Cardiac fibroblast (primary cell): ENCODE results near the gene STK10.

Source experiments
- DNase-seq, 2 donors: peaks; one replicate each; pipeline versions ENCODE4 v3.0.0 to v3.0.0-alpha.2; 2010; ENCODE audit warnings: low read depth in 2 of 2
- H3K4me3 ChIP-seq, 2 donors: replicated peaks in 1 of 2; 1 replicate in 1 of 2; 2 replicates in 1 of 2; pipeline ENCODE4 v1.5.1; 2011; ENCODE audit warnings: low read depth in 2 of 2, low read length in 2 of 2, mild to moderate bottlenecking in 2 of 2, moderate library complexity in 1 of 2
- TF ChIP-seq, protein P1 (sequence below): IDR thresholded peaks from one replicate; pipeline ENCODE4 v1.5.1; 2011; ENCODE audit warnings: low read depth, mild to moderate bottlenecking, low read length, inconsistent platforms

Gene STK10

DNA sequence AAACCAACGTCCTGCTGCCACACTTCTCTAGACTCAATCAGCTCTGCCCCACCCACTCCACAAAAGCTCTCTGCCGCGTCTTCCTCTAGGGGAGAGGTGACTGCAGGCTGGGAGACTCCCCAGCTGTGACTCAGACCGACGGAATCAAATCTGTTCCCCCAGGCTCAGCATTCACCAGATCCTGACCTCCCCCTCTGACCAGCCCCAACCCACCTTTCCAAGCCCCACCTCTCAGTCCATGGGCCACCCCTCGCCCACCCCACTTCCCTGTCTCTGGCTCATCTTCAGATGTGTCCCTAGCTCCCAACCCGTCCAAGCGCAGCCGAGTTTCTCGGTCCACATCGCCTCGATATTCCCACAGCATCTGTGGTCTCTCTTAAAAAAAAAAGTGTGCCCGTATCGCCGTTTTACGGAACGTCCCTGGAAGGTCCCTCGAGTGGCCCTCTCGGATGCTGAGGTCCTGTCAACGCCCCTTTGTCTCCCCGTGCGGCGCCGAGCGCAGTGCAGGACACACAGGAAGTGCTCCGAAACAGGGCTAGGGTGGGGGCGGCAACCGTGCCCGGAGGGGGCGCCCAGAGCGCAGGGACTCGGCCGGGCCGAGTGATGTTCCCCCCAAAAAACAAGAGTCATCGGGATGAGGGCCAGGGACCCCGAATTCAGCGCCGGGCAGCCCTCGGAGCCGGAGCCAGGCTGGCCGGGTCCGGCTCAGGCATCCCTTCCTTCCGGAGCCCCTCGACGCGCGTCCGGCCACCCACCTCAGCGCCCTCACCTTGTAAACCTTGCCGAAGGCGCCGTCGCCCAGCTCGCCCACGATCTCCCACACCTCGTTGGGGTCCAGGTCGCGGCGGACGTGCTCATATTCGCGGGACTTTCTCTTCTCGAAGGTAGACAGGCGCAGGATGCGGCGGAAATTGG is 649 bp downstream of the STK10 start:
- DNase-seq = peak; percentile 71 to 80
- TF ChIP-seq, protein P1, sequence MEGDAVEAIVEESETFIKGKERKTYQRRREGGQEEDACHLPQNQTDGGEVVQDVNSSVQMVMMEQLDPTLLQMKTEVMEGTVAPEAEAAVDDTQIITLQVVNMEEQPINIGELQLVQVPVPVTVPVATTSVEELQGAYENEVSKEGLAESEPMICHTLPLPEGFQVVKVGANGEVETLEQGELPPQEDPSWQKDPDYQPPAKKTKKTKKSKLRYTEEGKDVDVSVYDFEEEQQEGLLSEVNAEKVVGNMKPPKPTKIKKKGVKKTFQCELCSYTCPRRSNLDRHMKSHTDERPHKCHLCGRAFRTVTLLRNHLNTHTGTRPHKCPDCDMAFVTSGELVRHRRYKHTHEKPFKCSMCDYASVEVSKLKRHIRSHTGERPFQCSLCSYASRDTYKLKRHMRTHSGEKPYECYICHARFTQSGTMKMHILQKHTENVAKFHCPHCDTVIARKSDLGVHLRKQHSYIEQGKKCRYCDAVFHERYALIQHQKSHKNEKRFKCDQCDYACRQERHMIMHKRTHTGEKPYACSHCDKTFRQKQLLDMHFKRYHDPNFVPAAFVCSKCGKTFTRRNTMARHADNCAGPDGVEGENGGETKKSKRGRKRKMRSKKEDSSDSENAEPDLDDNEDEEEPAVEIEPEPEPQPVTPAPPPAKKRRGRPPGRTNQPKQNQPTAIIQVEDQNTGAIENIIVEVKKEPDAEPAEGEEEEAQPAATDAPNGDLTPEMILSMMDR = peak; percentile 3
- peak overlapping the region; percentile 96 to 97 for H3K4me3 ChIP-seq

GRCh38 chr5:172186114-172186695 is 1.8 kb downstream of the STK10 start:
- no peak for DNase-seq
- H3K4me3 ChIP-seq = peak overlapping the region; percentile 96 to 97

DNA sequence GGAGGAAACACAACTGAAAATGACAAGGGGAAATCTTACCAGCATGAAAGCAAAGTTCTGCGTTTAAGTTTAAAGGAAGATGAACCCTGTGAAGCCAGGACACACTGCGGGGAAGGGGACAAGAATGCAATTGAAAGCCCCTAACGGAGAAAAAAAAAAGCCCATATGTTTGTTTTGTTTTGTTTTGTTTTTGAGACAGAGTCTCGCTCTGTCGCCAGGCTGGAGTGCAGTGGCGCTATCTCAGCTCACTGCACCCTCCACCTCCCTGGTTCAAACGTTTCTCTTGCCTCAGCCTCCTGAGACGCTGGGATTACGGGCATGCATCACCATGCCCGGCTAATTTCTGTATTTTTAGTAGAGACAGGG is 2.9 kb downstream of the STK10 start:
- TF ChIP-seq, protein P1 = no peak

More at GRCh38 chr5:172186114-172186695, 1.8 kb downstream of the STK10 start:
- TF ChIP-seq, protein P1 = no peak

GRCh38 chr5:172183881-172184280 is 4.1 kb downstream of the STK10 start:
- TF ChIP-seq, protein P1 = no peak
- H3K4me3 ChIP-seq = no peak overlapping the region
- DNase-seq = no peak

More for the DNA sequence above, 2.9 kb downstream of the STK10 start:
- no peak for DNase-seq
- H3K4me3 ChIP-seq = no peak overlapping the region

GRCh38 chr5:172182291-172182690 is 5.7 kb downstream of the STK10 start:
- H3K4me3 ChIP-seq = no peak overlapping the region
- no peak for DNase-seq
- TF ChIP-seq, protein P1 = no peak

DNA sequence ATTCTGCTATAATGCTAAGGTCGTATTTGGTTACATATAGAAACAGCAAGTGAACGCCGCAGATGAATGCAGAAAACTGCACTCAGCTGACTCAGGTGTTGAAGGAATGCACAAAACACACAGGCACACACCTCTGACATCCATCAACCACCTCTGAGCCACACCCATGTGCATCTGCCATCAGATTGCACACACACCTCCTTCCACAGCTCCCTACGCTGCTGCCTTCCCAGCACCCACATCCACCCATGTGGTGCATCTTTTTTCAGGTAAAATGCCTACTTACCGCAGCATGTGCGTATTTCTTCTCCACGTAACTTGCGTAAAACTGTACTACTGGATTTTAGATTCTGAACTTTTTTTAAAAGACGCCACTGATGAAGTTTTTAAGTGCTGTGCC is 7.1 kb downstream of the STK10 start:
- H3K4me3 ChIP-seq = no peak overlapping the region
- no peak for DNase-seq
- TF ChIP-seq, protein P1 = no peak
